Aorta (tissue), 5 donors: ENCODE results near the gene FHIT. TPM values are rescaled to one million over a fixed set of nuclear protein-coding genes. Genes with fewer than 3 reads are reported as not detected.

Experiments used
- ATAC-seq: fragments of 200-7000 bp; cut with Tn5 transposase; one replicate; pipeline ENCODE4 v1.9.1; 2022; ENCODE audit warnings: moderate library complexity; ENCODE audit not compliant: low FRiP score
- DNase-seq, 2 donors: peaks; one replicate each; pipeline ENCODE4 v3.0.0-alpha.2; 2020
- H3K27ac ChIP-seq, 2 donors: one replicate each; pipeline ENCODE4 v1.5.1; 2013; ENCODE audit warnings: low read length in 2 of 2, mild to moderate bottlenecking in 2 of 2, moderate library complexity in 2 of 2, control low read depth in 1 of 2, inconsistent platforms in 1 of 2, low read depth in 1 of 2
- H3K27me3 ChIP-seq, 2 donors: one replicate each; pipeline ENCODE4 v1.6.1; 2013; ENCODE audit warnings: control low read depth in 1 of 2, low read length in 1 of 2, mild to moderate bottlenecking in 1 of 2, moderate library complexity in 1 of 2; ENCODE audit not compliant: insufficient read depth in 2 of 2, control insufficient read depth in 1 of 2
- H3K36me3 ChIP-seq, 2 donors: one replicate each; pipeline ENCODE4 v1.6.1; 2013; ENCODE audit warnings: control low read depth in 1 of 2, low read length in 1 of 2, mild to moderate bottlenecking in 1 of 2; ENCODE audit not compliant: insufficient read depth in 2 of 2, control insufficient read depth in 1 of 2
- H3K4me1 ChIP-seq, 2 donors: one replicate each; pipeline ENCODE4 v1.6.1; 2013; ENCODE audit warnings: low read length in 2 of 2, control low read depth in 1 of 2, mild to moderate bottlenecking in 1 of 2, moderate library complexity in 1 of 2; ENCODE audit not compliant: insufficient read depth in 2 of 2, control insufficient read depth in 1 of 2
- H3K4me3 ChIP-seq, 2 donors: one replicate each; pipeline ENCODE4 v1.5.1; 2013; ENCODE audit warnings: low read length in 2 of 2, control low read depth in 1 of 2, mild to moderate bottlenecking in 1 of 2
- H3K9me3 ChIP-seq: one replicate; pipeline ENCODE4 v1.6.1; 2013; ENCODE audit warnings: mild to moderate bottlenecking, low read length; ENCODE audit not compliant: control insufficient read depth
- WGBS, 2 donors: extraction: QIAGEN DNeasy Blood & Tissue Kit; methylation state at CpG; one replicate each; pipeline ENCODE4 v1.1.7; 2013; 5-methylcytosine and 5-hydroxymethylcytosine counted together
- intact Hi-C, 2 donors: fragments of 100-400 bp; cut with DNase I; formaldehyde crosslinking; loops; one replicate each; pipeline versions ENCODE4 v1.14.2 to v1.15.0; 2022
- polyA plus RNA-seq, 2 donors: library from polyadenylated mRNA; stranded (reverse); fragments of 200-250 nt; gene quantifications; one replicate each; pipeline ENCODE4 v1.2.3, GENCODE V29; 2013
- total RNA-seq, 2 donors: library from RNA; stranded (reverse); fragmentation: NEBNext Ultra II Directional; extraction: Animal tissue kit (Norgen Biotek cat#: 25700); gene quantifications; one replicate each; pipeline ENCODE4 v1.2.1, GENCODE V29; 2021
- donor health status: healthy with polysubstance abuse.
- donor health status: Bipolar disorder and iron deficiency.
- donor health status: DM: no; HTN: no; CAD: no.
- donor health status: DM: no; HTN: no; CAD: no.
- donor health status: DM: yes; HTN: yes; CAD: no.

FHIT gene
- total and polyA plus RNA-seq, 4 donors: 1.1 to 9.2 (median 3.0) TPM

DNA sequence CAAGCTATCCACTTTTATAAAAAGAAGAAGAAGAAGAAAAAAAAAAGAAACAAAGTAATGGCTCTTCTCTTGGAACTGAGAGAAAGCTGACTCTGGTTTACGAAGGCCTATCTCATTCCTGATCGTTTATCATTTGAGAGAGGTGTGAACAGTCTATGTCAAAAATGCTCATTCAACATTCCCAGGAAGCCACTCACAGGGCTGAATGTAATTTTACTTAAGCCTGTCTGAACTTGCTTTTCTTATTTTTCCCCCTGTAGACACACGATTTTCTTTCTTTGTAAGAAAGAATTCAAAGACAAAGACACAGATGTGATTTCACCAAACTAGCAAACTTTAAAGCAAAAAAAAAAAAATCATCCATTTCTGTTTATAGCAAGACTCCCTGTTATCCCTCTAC, 805.8 kb downstream of the FHIT start:
- H3K9me3 ChIP-seq: no peaks in the 10 kb centered on the region
- H3K27me3 ChIP-seq: no peaks in the 10 kb centered on the region
- DNase-seq (no peak), ATAC-seq (no peak)
- H3K4me1 ChIP-seq: no peaks in the 10 kb centered on the region
- no peak overlapping the region for H3K4me3 ChIP-seq
- intact Hi-C loops: no loop called here
- H3K36me3 ChIP-seq: no peaks in the 10 kb centered on the region
- 35 to 49% methylated on average over 3 of the region's 3 CpGs for WGBS, 2 donors
- H3K27ac ChIP-seq: no peak overlapping the region

DNA sequence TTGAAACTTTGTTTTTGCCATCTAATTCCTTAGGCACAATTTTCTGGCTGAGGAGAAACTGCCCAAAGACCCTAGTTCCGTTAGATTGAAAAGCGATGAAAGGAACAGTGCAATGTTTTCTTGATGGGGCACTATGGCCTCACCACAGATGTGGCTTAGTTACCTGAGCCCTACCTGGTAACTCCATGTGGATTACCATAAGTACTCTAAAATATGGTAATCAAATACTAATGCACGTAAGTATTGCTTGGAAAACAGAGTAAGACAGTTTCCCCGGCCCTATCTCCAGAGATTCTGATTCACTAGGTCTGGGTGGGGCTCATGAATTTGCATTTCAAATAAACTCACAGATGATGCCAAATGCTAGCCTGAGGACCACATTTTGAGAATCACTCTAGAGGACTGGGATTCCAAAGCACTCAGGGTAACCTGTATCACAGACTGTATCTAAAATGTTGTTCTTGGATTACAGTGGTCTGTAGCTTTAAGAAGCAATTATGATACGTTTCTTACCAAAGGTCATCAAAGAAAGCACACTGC, 806.3 kb downstream of the FHIT start:
- Histone ChIP-seq H3K27me3 (no peaks in the 10 kb centered on the region), H3K4me1 (no peaks in the 10 kb centered on the region), H3K27ac (no peak overlapping the region), H3K36me3 (no peaks in the 10 kb centered on the region), H3K9me3 (no peaks in the 10 kb centered on the region), H3K4me3 (no peak overlapping the region)
- ATAC-seq (no peak), DNase-seq (no peak)
- 69% methylated on average over 5 of the region's 5 CpGs for WGBS, 2 donors
- intact Hi-C loops: no loop called here

DNA sequence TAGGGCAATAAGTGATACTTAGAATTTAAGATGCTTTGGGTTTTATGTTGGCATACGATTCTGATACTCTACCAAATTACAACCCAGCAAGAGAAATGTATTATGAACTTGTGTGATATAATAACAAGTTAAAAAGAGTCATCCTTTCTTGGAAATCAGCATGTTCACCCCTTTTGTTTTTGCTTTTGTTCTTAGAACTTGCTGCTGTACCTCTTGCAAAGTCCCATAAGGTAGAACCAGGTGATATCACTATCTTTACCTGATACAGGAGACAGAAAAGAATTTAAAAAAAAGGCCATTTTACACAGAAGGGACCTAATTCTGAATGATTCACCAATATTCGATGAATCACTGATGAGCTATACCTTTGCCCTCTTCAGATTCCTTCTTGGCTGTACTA, 810.4 kb downstream of the FHIT start:
- Histone ChIP-seq H3K36me3 (no peaks in the 10 kb centered on the region), H3K4me1 (no peaks in the 10 kb centered on the region), H3K9me3 (peaks cover 2% of the 10 kb centered on the region), H3K4me3 (no peak overlapping the region), H3K27ac (no peak overlapping the region), H3K27me3 (no peaks in the 10 kb centered on the region)
- 90 to 94% methylated on average over 2 of the region's 2 CpGs for WGBS, 2 donors
- intact Hi-C loops: no loop called here
- ATAC-seq: no peak
- DNase-seq: no peak

DNA sequence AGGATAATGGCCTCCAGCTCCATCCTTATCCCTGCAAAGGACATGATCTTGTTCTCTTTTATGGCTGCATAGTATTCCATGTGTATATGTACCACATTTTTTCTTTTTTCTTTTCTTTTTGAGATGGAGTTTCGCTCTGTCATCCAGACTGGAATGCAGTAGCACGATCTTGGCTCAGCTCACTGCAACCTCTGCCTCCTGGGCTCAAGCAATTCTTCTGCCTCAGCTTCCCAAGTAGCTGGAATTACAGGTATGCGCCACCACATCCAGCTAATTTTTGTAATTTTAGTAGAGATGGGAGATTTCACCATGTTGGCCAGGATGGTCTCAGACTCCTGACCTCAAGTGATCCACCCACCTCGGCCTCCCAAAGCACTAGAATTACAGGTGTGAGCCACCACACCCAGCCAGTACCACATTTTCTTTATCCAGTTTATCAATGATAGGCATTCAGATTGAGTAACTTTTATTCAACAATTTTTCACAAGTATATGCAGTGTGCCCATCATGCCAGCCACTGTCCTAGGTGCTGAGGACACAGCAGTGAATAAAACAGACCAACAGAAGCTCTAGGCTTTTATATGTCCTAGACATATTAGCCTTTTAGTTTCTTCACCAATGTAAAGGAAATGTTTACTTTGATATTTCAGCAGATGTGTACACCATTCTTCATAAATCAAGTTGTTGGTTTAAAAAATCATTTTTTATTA, 815.2 kb downstream of the FHIT start:
- Histone ChIP-seq H3K36me3 (no peaks in the 10 kb centered on the region), H3K27ac (no peak overlapping the region), H3K4me3 (no peak overlapping the region), H3K27me3 (no peaks in the 10 kb centered on the region), H3K4me1 (no peaks in the 10 kb centered on the region), H3K9me3 (peaks cover 2% of the 10 kb centered on the region)
- WGBS, 2 donors: 98% methylated on average over 4 of the region's 4 CpGs
- intact Hi-C loops: no loop called here
- DNase-seq: no peak
- no peak for ATAC-seq

DNA sequence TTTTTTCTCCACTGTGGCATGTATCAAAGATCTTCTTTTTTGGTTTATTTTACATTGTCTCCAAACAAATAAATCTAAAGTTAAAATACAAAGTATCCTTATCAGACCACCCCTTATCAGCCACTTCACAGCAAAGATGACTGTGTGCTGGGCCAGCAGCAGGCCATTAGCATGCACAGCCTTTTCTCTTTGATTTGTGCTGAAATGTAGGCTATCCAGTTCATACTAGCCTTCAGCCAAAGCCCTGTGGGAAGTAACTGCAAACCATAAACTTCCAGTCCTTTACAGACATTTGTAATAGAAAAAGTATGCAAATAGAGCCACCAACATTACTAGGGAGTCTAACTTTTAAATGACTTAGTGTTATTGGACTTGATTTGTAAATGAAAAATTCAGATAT, 816.3 kb downstream of the FHIT start:
- no peak for DNase-seq
- peaks cover 2% of the 10 kb centered on the region for H3K9me3 ChIP-seq
- H3K27me3 ChIP-seq: no peaks in the 10 kb centered on the region
- no peak overlapping the region for H3K4me3 ChIP-seq
- no peaks in the 10 kb centered on the region for H3K36me3 ChIP-seq
- ATAC-seq: no peak
- no peak overlapping the region for H3K27ac ChIP-seq
- H3K4me1 ChIP-seq: no peaks in the 10 kb centered on the region
- intact Hi-C loops: no loop called here

DNA sequence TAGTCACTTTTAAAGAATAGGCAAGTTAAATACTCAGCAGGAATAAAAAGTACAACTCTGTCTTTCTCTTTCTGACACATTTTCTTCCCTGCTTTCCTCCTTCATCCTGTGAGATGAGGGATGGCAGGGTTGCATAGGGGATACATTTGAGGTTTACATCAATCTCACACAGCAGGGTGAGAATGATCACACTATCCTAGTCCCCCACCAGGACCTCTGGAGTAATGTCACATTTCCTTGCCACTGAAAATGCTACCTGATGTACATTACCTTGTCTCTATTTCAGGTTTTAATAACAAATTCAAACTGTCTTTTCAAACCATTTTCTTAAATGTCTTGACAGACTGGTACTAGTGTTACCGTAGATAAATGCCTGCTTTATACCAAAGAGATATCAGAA, 816.9 kb downstream of the FHIT start:
- intact Hi-C loops: no loop called here
- Histone ChIP-seq H3K4me1 (no peaks in the 10 kb centered on the region), H3K36me3 (no peaks in the 10 kb centered on the region), H3K4me3 (no peak overlapping the region), H3K27me3 (no peaks in the 10 kb centered on the region), H3K9me3 (peaks cover 2% of the 10 kb centered on the region), H3K27ac (no peak overlapping the region)
- DNase-seq (no peak), ATAC-seq (no peak)
- WGBS, 2 donors: 0 to 54% methylated on average over 1 of the region's 1 CpG

DNA sequence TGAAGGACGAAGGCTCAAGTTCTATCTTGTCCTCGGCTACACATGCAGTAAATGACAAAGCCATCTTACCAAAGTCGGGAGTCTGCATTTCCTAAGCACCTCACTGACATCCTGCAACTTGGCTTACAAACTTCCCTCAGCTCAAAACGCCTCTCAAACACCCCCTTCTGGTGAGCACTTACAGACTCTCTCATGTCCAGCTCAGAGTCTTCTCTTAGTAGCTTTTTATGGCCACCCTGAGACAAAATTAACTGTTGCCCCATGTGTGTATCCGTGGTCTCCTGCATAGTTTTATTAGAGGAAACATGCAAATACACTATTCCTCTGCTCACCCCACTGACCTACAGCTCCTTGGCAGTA, 819.7 kb downstream of the FHIT start:
- no peak overlapping the region for H3K4me3 ChIP-seq
- intact Hi-C loops: no loop called here
- no peaks in the 10 kb centered on the region for H3K4me1 ChIP-seq
- no peaks in the 10 kb centered on the region for H3K27me3 ChIP-seq
- no peaks in the 10 kb centered on the region for H3K36me3 ChIP-seq
- 60 to 78% methylated on average over 5 of the region's 5 CpGs for WGBS, 2 donors
- H3K9me3 ChIP-seq: no peaks in the 10 kb centered on the region
- no peak overlapping the region for H3K27ac ChIP-seq
- ATAC-seq: no peak
- DNase-seq: no peak

DNA sequence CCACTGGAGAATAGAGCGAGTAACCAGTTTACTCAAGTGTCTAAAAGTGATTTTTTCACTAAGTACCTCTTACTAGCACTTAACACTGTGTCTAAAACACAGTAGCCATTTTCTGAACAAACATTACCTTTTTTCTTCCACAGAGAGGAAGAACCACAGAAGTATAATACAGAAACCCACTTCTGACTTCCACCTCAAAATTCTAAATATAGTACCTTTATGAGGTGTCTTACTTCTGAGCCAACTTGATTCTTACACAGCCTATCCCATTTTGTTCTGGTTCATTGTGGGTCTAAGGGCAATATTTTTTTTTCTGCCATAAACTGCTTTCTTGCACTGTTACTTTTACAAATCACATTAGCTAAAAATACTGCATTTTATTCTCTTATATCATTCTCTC, 821.0 kb downstream of the FHIT start:
- ATAC-seq (no peak), DNase-seq (no peak)
- no peaks in the 10 kb centered on the region for H3K4me1 ChIP-seq
- no peaks in the 10 kb centered on the region for H3K36me3 ChIP-seq
- no peak overlapping the region for H3K4me3 ChIP-seq
- intact Hi-C loops: no loop called here
- H3K27me3 ChIP-seq: no peaks in the 10 kb centered on the region
- no peaks in the 10 kb centered on the region for H3K9me3 ChIP-seq
- 93 to 94% methylated on average over 1 of the region's 1 CpG for WGBS, 2 donors
- H3K27ac ChIP-seq: no peak overlapping the region

DNA sequence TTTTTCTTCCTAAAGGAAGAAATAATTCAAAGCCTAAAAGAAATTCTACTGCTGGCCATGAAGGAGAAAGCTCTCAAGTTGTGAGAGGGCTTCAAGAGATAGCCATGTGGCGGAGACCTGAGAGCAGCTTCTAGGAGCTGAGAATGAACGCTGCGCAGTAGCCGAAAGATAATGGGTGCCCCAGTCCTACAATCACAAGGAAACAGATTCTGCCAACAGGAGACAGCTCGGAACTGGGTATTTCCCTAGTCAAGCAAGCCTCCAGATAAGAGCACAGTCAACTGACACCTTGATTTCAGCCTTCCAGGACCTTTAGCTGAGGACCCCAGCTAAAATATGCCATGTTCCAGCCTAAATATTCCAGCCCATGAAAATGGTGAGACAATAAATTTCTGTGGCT, 824.1 kb downstream of the FHIT start:
- WGBS, 2 donors: 97 to 98% methylated on average over 5 of the region's 5 CpGs
- H3K27me3 ChIP-seq: no peaks in the 10 kb centered on the region
- no peak overlapping the region for H3K4me3 ChIP-seq
- DNase-seq (no peak), ATAC-seq (no peak)
- no peaks in the 10 kb centered on the region for H3K4me1 ChIP-seq
- H3K36me3 ChIP-seq: no peaks in the 10 kb centered on the region
- intact Hi-C loops: no loop called here
- no peaks in the 10 kb centered on the region for H3K9me3 ChIP-seq
- H3K27ac ChIP-seq: no peak overlapping the region
